Measurements from ENCODE around the gene LRMDA.

Gene LRMDA

GRCh38 chr10:76287856-76288255 is 856.4 kb downstream of the LRMDA start:
- TF ChIP-seq TEAD4 (IDR thresholded peaks at IDR 0.05) = no peak
- no peak for TF ChIP-seq CREB1 (IDR thresholded peaks at IDR 0.05; ENCODE audit: low read depth)
- no peak for TF ChIP-seq REST (IDR thresholded peaks at IDR 0.05; ENCODE audit: low read depth)
- TF ChIP-seq EGR1 (IDR thresholded peaks at IDR 0.05) = no peak
- TF ChIP-seq NFIC (IDR thresholded peaks at IDR 0.05) = no peak
- TF ChIP-seq FOXM1 (IDR thresholded peaks at IDR 0.05; ENCODE audit: borderline replicate concordance, low read depth) = no peak
- TF ChIP-seq RAD21 (IDR thresholded peaks at IDR 0.05; ENCODE audit: low read depth) = no peak
- TF ChIP-seq TCF12 (IDR thresholded peaks at IDR 0.05; ENCODE audit: low read depth) = no peak
- TF ChIP-seq EP300 (IDR thresholded peaks at IDR 0.05; ENCODE audit: borderline replicate concordance) = no peak
- TF ChIP-seq TAF1 (IDR thresholded peaks at IDR 0.05; ENCODE audit: low read depth) = no peak
- TF ChIP-seq USF1 (IDR thresholded peaks at IDR 0.05) = no peak
- TF ChIP-seq YY1 (IDR thresholded peaks at IDR 0.05; ENCODE audit: low read depth) = no peak
- no peak for TF ChIP-seq ZBTB7A (IDR thresholded peaks at IDR 0.05; ENCODE audit: low read depth)
- no peak for TF ChIP-seq CEBPB (IDR thresholded peaks at IDR 0.05)
- TF ChIP-seq MAX (IDR thresholded peaks at IDR 0.05) = no peak

GRCh38 chr10:76291175-76291574 is 859.8 kb downstream of the LRMDA start:
- TF ChIP-seq MAX (IDR thresholded peaks at IDR 0.05) (no peak), CEBPB (IDR thresholded peaks at IDR 0.05) (no peak), FOXM1 (IDR thresholded peaks at IDR 0.05; ENCODE audit: borderline replicate concordance, low read depth) (no peak), NFIC (IDR thresholded peaks at IDR 0.05) (no peak), REST (IDR thresholded peaks at IDR 0.05; ENCODE audit: low read depth) (no peak)

- TF ChIP-seq EGR1 (IDR thresholded peaks at IDR 0.05) (no peak), FOXM1 (IDR thresholded peaks at IDR 0.05; ENCODE audit: borderline replicate concordance, low read depth) (no peak), CREB1 (IDR thresholded peaks at IDR 0.05; ENCODE audit: low read depth) (no peak)
These were observed 860.5 kb downstream of the LRMDA start for GRCh38 chr10:76291885-76292284.

GRCh38 chr10:76296957-76297356 is 865.5 kb downstream of the LRMDA start:
- TF ChIP-seq TEAD4 (IDR thresholded peaks at IDR 0.05) = no peak
- TF ChIP-seq REST (IDR thresholded peaks at IDR 0.05; ENCODE audit: low read depth) = no peak
- no peak for TF ChIP-seq FOXM1 (IDR thresholded peaks at IDR 0.05; ENCODE audit: borderline replicate concordance, low read depth)
- no peak for TF ChIP-seq ZBTB7A (IDR thresholded peaks at IDR 0.05; ENCODE audit: low read depth)
- no peak for TF ChIP-seq EP300 (IDR thresholded peaks at IDR 0.05; ENCODE audit: borderline replicate concordance)
- TF ChIP-seq YY1 (IDR thresholded peaks at IDR 0.05; ENCODE audit: low read depth) = no peak
- no peak for TF ChIP-seq EGR1 (IDR thresholded peaks at IDR 0.05)
- TF ChIP-seq USF1 (IDR thresholded peaks at IDR 0.05) = no peak
- no peak for TF ChIP-seq CREB1 (IDR thresholded peaks at IDR 0.05; ENCODE audit: low read depth)
- TF ChIP-seq TAF1 (IDR thresholded peaks at IDR 0.05; ENCODE audit: low read depth) = no peak
- no peak for TF ChIP-seq MAX (IDR thresholded peaks at IDR 0.05)
- no peak for TF ChIP-seq TCF12 (IDR thresholded peaks at IDR 0.05; ENCODE audit: low read depth)
- TF ChIP-seq RAD21 (IDR thresholded peaks at IDR 0.05; ENCODE audit: low read depth) = no peak
- no peak for TF ChIP-seq NFIC (IDR thresholded peaks at IDR 0.05)

GRCh38 chr10:76297358-76297757 is 865.9 kb downstream of the LRMDA start:
- no peak for TF ChIP-seq TEAD4 (IDR thresholded peaks at IDR 0.05)
- TF ChIP-seq FOXM1 (IDR thresholded peaks at IDR 0.05; ENCODE audit: borderline replicate concordance, low read depth) = no peak
- no peak for TF ChIP-seq MAX (IDR thresholded peaks at IDR 0.05)
- TF ChIP-seq CEBPB (IDR thresholded peaks at IDR 0.05) = no peak
- TF ChIP-seq REST (IDR thresholded peaks at IDR 0.05; ENCODE audit: low read depth) = no peak
- no peak for TF ChIP-seq NFIC (IDR thresholded peaks at IDR 0.05)
- TF ChIP-seq EP300 (IDR thresholded peaks at IDR 0.05; ENCODE audit: borderline replicate concordance) = no peak

All from Ishikawa (cell line).